HTERT RPE-1 (cell line): Measurements from ENCODE around the gene LRRC10B.

ENCODE experiments used
- in situ Hi-C: fragments of 300-500 bp; cut with MboI; formaldehyde crosslinking; loops from 4 replicates; pipeline ENCODE4 v1.14.3; 2020; ENCODE audit warnings: low sequenced_read_pairs

LRRC10B gene

GRCh38 chr11:61486011-61486620 is 22.4 kb upstream of the LRRC10B start:
- in situ Hi-C loops, result no loop called here

- in situ Hi-C loops, result no loop called here
These were observed 21.8 kb upstream of the LRRC10B start for GRCh38 chr11:61486779-61487178.

GRCh38 chr11:61487342-61488025 is 21.1 kb upstream of the LRRC10B start:
- in situ Hi-C loops, result no loop called here

- in situ Hi-C loops, result no loop called here
These were observed 19.8 kb upstream of the LRRC10B start for GRCh38 chr11:61488651-61489291.

GRCh38 chr11:61489833-61490721 is 18.5 kb upstream of the LRRC10B start:
- in situ Hi-C loops, result no loop called here

- in situ Hi-C loops, result no loop called here
These were observed 16.7 kb upstream of the LRRC10B start for GRCh38 chr11:61491736-61492395.

GRCh38 chr11:61494381-61494961 is 14.1 kb upstream of the LRRC10B start:
- in situ Hi-C loops, result no loop called here

- in situ Hi-C loops, result no loop called here
These were observed 12.5 kb upstream of the LRRC10B start for GRCh38 chr11:61495801-61496601.

- in situ Hi-C loops, result no loop called here
These were observed 11.7 kb upstream of the LRRC10B start for GRCh38 chr11:61496602-61497400.

- in situ Hi-C loops, result no loop called here
These were observed 11.1 kb upstream of the LRRC10B start for GRCh38 chr11:61497473-61497872.

GRCh38 chr11:61497876-61498275 is 10.7 kb upstream of the LRRC10B start:
- in situ Hi-C loops, result no loop called here

GRCh38 chr11:61498767-61499341 is 9.7 kb upstream of the LRRC10B start:
- in situ Hi-C loops, result no loop called here

GRCh38 chr11:61499816-61500491 is 8.6 kb upstream of the LRRC10B start:
- in situ Hi-C loops, result no loop called here

- in situ Hi-C loops, result no loop called here
These were observed 6.0 kb upstream of the LRRC10B start for GRCh38 chr11:61502522-61502921.

GRCh38 chr11:61503135-61503770 is 5.3 kb upstream of the LRRC10B start:
- in situ Hi-C loops, result no loop called here

- in situ Hi-C loops, result no loop called here
These were observed 3.4 kb upstream of the LRRC10B start for GRCh38 chr11:61505106-61505505.

- in situ Hi-C loops, result no loop called here
These were observed 2.9 kb upstream of the LRRC10B start for GRCh38 chr11:61505640-61506155.
